ENCODE measurements around the gene INPP4A.

INPP4A gene

DNA sequence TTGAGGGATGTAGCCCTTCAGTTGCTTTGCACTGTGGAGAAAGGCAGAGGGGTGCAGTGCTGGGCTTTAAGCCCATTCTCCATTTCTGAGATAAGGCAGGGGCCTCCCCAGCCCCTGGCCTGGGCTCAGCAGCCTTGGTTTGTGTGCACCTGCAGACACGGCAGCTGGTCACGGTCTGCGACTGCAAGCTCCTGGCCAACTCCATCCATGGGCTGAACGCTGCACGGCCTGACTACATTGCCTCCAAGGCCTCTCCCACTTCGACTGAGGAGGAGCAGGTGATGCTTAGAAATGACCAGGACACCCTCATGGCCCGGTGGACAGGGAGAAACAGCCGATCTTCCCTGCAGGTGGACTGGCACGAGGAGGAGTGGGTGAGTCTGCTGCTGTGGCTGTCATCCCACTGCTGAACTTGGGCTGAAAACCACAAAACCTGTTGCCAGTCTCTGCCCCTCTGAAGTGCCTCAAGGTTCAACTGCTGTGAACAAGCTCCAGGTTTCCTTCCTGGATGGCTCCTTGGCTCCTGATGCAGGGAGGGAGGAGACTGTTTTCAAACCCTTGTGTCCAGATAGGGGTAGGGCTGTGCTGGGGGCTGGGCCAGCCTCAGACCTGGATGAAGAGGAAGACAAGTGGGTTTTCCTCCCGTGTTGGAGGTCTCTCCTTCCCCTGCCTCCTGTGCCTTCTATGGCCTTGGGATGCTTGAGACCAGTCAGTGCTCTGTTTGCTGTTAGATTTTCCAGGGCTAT, 109.6 kb downstream of the INPP4A start:
- no peak overlapping the region for H3K27ac ChIP-seq
- no peak for DNase-seq
- TF ChIP-seq, protein P1, sequence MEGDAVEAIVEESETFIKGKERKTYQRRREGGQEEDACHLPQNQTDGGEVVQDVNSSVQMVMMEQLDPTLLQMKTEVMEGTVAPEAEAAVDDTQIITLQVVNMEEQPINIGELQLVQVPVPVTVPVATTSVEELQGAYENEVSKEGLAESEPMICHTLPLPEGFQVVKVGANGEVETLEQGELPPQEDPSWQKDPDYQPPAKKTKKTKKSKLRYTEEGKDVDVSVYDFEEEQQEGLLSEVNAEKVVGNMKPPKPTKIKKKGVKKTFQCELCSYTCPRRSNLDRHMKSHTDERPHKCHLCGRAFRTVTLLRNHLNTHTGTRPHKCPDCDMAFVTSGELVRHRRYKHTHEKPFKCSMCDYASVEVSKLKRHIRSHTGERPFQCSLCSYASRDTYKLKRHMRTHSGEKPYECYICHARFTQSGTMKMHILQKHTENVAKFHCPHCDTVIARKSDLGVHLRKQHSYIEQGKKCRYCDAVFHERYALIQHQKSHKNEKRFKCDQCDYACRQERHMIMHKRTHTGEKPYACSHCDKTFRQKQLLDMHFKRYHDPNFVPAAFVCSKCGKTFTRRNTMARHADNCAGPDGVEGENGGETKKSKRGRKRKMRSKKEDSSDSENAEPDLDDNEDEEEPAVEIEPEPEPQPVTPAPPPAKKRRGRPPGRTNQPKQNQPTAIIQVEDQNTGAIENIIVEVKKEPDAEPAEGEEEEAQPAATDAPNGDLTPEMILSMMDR (IDR thresholded peaks at IDR 0.05; ENCODE audit: low read depth, low read length, missing control alignments): no peak
- no peak overlapping the region for H3K4me3 ChIP-seq (ENCODE audit: low read depth, low read length)
- no peaks in the 10 kb centered on the region for H3K27me3 ChIP-seq (replicated peaks)
- no peaks in the 10 kb centered on the region for H3K36me3 ChIP-seq (replicated peaks)
- in situ Hi-C loops (cut with HindIII; ENCODE audit: low pct_ligation_motif_present, low sequenced_read_pairs): no loop called here

DNA sequence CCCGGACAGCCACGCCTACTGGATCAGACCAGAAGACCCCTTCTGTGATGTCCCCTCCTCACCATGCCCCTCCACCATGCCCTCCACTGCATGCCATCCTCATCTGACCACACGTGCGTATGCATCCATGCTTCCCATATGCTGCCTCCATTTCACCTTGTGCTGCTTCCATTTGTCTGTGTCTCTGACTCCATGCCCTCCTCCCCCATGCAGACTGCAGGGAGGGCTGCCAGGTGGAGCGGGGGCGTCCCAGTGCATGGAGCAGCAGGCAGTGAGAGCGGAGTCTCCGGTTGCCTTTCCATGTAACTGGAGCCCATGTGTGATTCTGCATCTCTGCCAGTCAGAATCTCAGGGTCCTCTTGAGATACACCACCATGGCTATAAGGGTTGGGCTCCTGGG, 111.0 kb downstream of the INPP4A start:
- Histone ChIP-seq H3K36me3 (replicated peaks) (no peaks in the 10 kb centered on the region), H3K4me3 (ENCODE audit: low read depth, low read length) (no peak overlapping the region), H3K27ac (no peak overlapping the region)

GRCh38 chr2:98556344-98557033, 111.8 kb downstream of the INPP4A start:
- TF ChIP-seq, protein P1 (IDR thresholded peaks at IDR 0.05; ENCODE audit: low read depth, low read length, missing control alignments): no peak
- Histone ChIP-seq H3K27me3 (replicated peaks) (no peaks in the 10 kb centered on the region), H3K4me3 (ENCODE audit: low read depth, low read length) (no peak overlapping the region), H3K27ac (no peak overlapping the region), H3K36me3 (replicated peaks) (no peaks in the 10 kb centered on the region)
- in situ Hi-C loops (cut with HindIII; ENCODE audit: low pct_ligation_motif_present, low sequenced_read_pairs): no loop called here
- no peak for DNase-seq

More for the DNA sequence above, 111.0 kb downstream of the INPP4A start:
- TF ChIP-seq, protein P1 (IDR thresholded peaks at IDR 0.05; ENCODE audit: low read depth, low read length, missing control alignments): no peak
- in situ Hi-C loops (cut with HindIII; ENCODE audit: low pct_ligation_motif_present, low sequenced_read_pairs): no loop called here
- no peaks in the 10 kb centered on the region for H3K27me3 ChIP-seq (replicated peaks)
- DNase-seq: no peak

- no peak for DNase-seq
- H3K36me3 ChIP-seq (replicated peaks): no peaks in the 10 kb centered on the region
- no peak overlapping the region for H3K27ac ChIP-seq
- TF ChIP-seq, protein P1 (IDR thresholded peaks at IDR 0.05; ENCODE audit: low read depth, low read length, missing control alignments): no peak
- no peak overlapping the region for H3K4me3 ChIP-seq (ENCODE audit: low read depth, low read length)
- H3K27me3 ChIP-seq (replicated peaks): no peaks in the 10 kb centered on the region
- in situ Hi-C loops (cut with HindIII; ENCODE audit: low pct_ligation_motif_present, low sequenced_read_pairs): no loop called here
Observed at GRCh38 chr2:98558852-98559530, 114.3 kb downstream of the INPP4A start.

DNA sequence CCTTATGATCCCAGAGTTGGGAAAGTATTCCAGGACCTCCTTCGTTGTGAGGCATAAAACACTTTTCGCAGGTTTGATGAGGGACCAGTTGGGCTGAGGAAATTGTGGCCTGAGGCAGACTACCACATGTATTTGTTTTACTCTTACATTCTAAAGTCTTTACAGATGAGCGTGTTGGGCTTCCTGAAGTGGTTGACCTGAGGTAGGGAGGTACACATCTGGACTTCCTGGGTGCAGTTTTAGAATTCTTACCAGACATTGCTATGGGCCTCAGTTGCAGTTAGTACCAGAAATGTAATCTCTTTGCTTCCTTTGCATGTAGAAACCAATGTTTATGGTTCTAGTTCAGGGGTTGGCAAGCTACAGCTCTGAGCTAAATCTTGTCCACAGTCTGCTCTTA, 114.9 kb downstream of the INPP4A start:
- in situ Hi-C loops (cut with HindIII; ENCODE audit: low pct_ligation_motif_present, low sequenced_read_pairs): no loop called here
- Histone ChIP-seq H3K36me3 (replicated peaks) (no peaks in the 10 kb centered on the region), H3K27me3 (replicated peaks) (no peaks in the 10 kb centered on the region), H3K4me3 (ENCODE audit: low read depth, low read length) (no peak overlapping the region), H3K27ac (peak overlapping the region; percentile 57)
- no peak for DNase-seq
- TF ChIP-seq, protein P1 (IDR thresholded peaks at IDR 0.05; ENCODE audit: low read depth, low read length, missing control alignments): no peak
